GM12891 (cell line): ENCODE results near the gene INSYN2B.

Source experiments
- POLR2A ChIP-seq: IDR thresholded peaks from 2 replicates; pipeline ENCODE4 v1.6.1; 2011; ENCODE audit warnings: low read depth, low read length, control low read depth
- POLR2AphosphoS5 ChIP-seq: IDR thresholded peaks from 2 replicates; pipeline ENCODE4 v1.6.1; 2011; ENCODE audit warnings: low read depth, low read length, control low read depth
- SPI1 ChIP-seq: IDR thresholded peaks from 2 replicates; pipeline ENCODE4 v1.6.1; 2011; ENCODE audit warnings: low read depth, low read length, control low read depth
- TAF1 ChIP-seq: IDR thresholded peaks from 2 replicates; pipeline ENCODE4 v1.6.1; 2011; ENCODE audit warnings: low read depth, low read length, control low read depth

GRCh38 chr5:169993485-169993790 is 13.1 kb upstream of the INSYN2B start:
- TF ChIP-seq POLR2A = no peak
- TF ChIP-seq POLR2AphosphoS5 = no peak
- TF ChIP-seq SPI1 = no peak
- TF ChIP-seq TAF1 = no peak
